HEK293 (cell line): Measurements from ENCODE around the gene POLR3E.
A peak's percentile ranks its signal among the peaks of the same experiment; 100 is the strongest.

Source experiments
- TCF7L2 ChIP-seq: IDR thresholded peaks from 2 replicates; pipeline ENCODE4 v1.6.1; 2011; ENCODE audit warnings: low read depth, mild to moderate bottlenecking, inconsistent platforms, low read length, moderate library complexity, borderline replicate concordance
- ZFHX2 ChIP-seq: fragments of 450-650 bp; formaldehyde crosslinking; conservative IDR thresholded peaks from 2 replicates; pipeline ENCODE4 v1.5.1; 2016; ENCODE audit warnings: missing biosample characterization, missing genetic modification characterization
- ZNF114 ChIP-seq: fragments of 450-650 bp; formaldehyde crosslinking; IDR thresholded peaks from 2 replicates; pipeline ENCODE4 v1.5.0; 2017; ENCODE audit warnings: missing biosample characterization, missing genetic modification characterization
- ZNF140 ChIP-seq: fragments of 450-650 bp; formaldehyde crosslinking; IDR thresholded peaks from 2 replicates; pipeline ENCODE4 v1.5.1; 2016; ENCODE audit warnings: missing biosample characterization, missing genetic modification characterization
- ZNF214 ChIP-seq: fragments of 450-650 bp; formaldehyde crosslinking; IDR thresholded peaks from 2 replicates; pipeline ENCODE4 v1.5.1; 2017; ENCODE audit warnings: missing biosample characterization, mild to moderate bottlenecking, missing genetic modification characterization, borderline replicate concordance
- ZNF248 ChIP-seq: fragments of 450-650 bp; formaldehyde crosslinking; IDR thresholded peaks from 2 replicates; pipeline ENCODE4 v1.5.1; 2017; ENCODE audit warnings: missing biosample characterization, missing genetic modification characterization
- ZNF266 ChIP-seq: fragments of 450-650 bp; formaldehyde crosslinking; IDR thresholded peaks from 2 replicates; pipeline ENCODE4 v1.5.1; 2016; ENCODE audit warnings: missing biosample characterization, missing genetic modification characterization, low read depth
- ZNF629 ChIP-seq: fragments of 450-650 bp; formaldehyde crosslinking; IDR thresholded peaks from 2 replicates; pipeline ENCODE4 v1.5.1; 2017; ENCODE audit warnings: missing biosample characterization, missing genetic modification characterization
- ZNF747 ChIP-seq: fragments of 450-650 bp; formaldehyde crosslinking; IDR thresholded peaks from 2 replicates; pipeline ENCODE4 v1.5.1; 2016; ENCODE audit warnings: missing biosample characterization, missing genetic modification characterization
- ZXDB ChIP-seq: fragments of 450-650 bp; formaldehyde crosslinking; IDR thresholded peaks from 2 replicates; pipeline ENCODE4 v1.5.1; 2016; ENCODE audit warnings: missing biosample characterization, missing genetic modification characterization
- TF ChIP-seq, protein P1 (sequence below): fragments of 450-650 bp; formaldehyde crosslinking; IDR thresholded peaks from 2 replicates; pipeline ENCODE4 v1.5.1; 2016; ENCODE audit warnings: missing biosample characterization, missing genetic modification characterization
- TF ChIP-seq, protein P2 (sequence below): fragments of 450-650 bp; formaldehyde crosslinking; IDR thresholded peaks from 2 replicates; pipeline ENCODE4 v1.5.1; 2016; ENCODE audit warnings: missing biosample characterization, missing genetic modification characterization

DNA sequence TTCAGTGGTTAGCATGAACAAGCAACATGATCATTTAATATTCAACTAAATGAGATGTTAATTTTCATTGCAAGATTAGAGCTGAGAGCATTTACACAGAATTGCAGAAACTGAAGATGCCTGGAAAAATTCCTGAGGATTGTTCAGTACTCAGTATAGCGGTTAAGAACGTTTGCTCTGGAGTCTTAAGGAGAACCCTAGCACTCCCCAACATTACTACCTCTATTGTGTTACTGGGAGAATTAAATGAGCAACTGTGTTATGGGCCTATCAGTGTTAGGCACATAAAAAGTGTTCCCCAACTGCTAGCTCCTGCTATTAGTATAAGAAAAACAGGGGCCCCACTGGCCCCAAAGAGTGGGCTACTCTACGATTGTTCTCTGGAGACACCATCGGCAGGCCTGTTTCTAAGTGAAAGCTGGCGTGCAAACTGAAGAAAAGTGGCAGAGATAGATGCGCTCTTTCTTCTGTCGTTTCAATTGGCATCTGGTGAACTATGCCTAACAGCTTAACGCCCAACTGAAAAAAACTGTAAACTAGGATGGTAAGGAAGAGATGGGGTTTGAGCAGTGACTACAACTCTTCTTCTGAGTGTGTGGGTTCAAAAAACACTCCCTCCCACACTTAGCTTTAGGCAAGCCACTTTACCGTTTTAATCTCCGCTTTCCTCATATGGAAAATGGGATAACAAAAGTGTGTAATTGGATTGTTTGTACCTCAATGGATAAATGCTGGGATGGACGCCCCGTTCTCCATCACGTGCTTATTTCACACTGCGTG, 75.9 kb downstream of the POLR3E start:
- no peak for TF ChIP-seq TCF7L2
- no peak for TF ChIP-seq ZNF214 (tag by site-specific recombination)
- TF ChIP-seq ZNF747 (tag by site-specific recombination): no peak
- TF ChIP-seq ZXDB: no peak
- TF ChIP-seq, protein P1, sequence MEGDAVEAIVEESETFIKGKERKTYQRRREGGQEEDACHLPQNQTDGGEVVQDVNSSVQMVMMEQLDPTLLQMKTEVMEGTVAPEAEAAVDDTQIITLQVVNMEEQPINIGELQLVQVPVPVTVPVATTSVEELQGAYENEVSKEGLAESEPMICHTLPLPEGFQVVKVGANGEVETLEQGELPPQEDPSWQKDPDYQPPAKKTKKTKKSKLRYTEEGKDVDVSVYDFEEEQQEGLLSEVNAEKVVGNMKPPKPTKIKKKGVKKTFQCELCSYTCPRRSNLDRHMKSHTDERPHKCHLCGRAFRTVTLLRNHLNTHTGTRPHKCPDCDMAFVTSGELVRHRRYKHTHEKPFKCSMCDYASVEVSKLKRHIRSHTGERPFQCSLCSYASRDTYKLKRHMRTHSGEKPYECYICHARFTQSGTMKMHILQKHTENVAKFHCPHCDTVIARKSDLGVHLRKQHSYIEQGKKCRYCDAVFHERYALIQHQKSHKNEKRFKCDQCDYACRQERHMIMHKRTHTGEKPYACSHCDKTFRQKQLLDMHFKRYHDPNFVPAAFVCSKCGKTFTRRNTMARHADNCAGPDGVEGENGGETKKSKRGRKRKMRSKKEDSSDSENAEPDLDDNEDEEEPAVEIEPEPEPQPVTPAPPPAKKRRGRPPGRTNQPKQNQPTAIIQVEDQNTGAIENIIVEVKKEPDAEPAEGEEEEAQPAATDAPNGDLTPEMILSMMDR (tag by site-specific recombination): no peak
- no peak for TF ChIP-seq ZNF248 (tag by site-specific recombination)
- TF ChIP-seq, protein P2, sequence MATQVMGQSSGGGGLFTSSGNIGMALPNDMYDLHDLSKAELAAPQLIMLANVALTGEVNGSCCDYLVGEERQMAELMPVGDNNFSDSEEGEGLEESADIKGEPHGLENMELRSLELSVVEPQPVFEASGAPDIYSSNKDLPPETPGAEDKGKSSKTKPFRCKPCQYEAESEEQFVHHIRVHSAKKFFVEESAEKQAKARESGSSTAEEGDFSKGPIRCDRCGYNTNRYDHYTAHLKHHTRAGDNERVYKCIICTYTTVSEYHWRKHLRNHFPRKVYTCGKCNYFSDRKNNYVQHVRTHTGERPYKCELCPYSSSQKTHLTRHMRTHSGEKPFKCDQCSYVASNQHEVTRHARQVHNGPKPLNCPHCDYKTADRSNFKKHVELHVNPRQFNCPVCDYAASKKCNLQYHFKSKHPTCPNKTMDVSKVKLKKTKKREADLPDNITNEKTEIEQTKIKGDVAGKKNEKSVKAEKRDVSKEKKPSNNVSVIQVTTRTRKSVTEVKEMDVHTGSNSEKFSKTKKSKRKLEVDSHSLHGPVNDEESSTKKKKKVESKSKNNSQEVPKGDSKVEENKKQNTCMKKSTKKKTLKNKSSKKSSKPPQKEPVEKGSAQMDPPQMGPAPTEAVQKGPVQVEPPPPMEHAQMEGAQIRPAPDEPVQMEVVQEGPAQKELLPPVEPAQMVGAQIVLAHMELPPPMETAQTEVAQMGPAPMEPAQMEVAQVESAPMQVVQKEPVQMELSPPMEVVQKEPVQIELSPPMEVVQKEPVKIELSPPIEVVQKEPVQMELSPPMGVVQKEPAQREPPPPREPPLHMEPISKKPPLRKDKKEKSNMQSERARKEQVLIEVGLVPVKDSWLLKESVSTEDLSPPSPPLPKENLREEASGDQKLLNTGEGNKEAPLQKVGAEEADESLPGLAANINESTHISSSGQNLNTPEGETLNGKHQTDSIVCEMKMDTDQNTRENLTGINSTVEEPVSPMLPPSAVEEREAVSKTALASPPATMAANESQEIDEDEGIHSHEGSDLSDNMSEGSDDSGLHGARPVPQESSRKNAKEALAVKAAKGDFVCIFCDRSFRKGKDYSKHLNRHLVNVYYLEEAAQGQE (tag by site-specific recombination): no peak
- no peak for TF ChIP-seq ZNF266 (tag by site-specific recombination)
- TF ChIP-seq ZNF114: no peak
- no peak for TF ChIP-seq ZNF629 (tag by site-specific recombination)
- peak; percentile 35; the same call in 1 of the 2 replicates for TF ChIP-seq ZFHX2
- no peak for TF ChIP-seq ZNF140 (tag by site-specific recombination)
